Muscle layer of colon (tissue), 2 donors: Measurements from ENCODE around the gene TM9SF3.
"Not testable (repeated sequence)": the region's sequence is repeated elsewhere in the genome, so short reads cannot be mapped to it uniquely, and the experiment has no call there.

Experiments
- H3K27ac ChIP-seq: one replicate; pipeline ENCODE4 v1.7.0; 2013; ENCODE audit warnings: low read depth, mild to moderate bottlenecking, low read length, moderate library complexity
- H3K27me3 ChIP-seq, 2 donors: one replicate each; pipeline ENCODE4 v1.7.0; 2013; ENCODE audit warnings: low read length in 2 of 2, mild to moderate bottlenecking in 2 of 2; ENCODE audit not compliant: insufficient read depth in 2 of 2, control insufficient read depth in 1 of 2
- H3K36me3 ChIP-seq: one replicate; pipeline ENCODE4 v1.7.0; 2013; ENCODE audit warnings: mild to moderate bottlenecking, low read length; ENCODE audit not compliant: insufficient read depth
- H3K4me1 ChIP-seq: one replicate; pipeline ENCODE4 v1.7.0; 2013; ENCODE audit warnings: mild to moderate bottlenecking, low read length; ENCODE audit not compliant: insufficient read depth
- H3K4me3 ChIP-seq, 2 donors: one replicate each; pipeline ENCODE4 v1.7.0; 2013; ENCODE audit warnings: low read length in 2 of 2, low read depth in 1 of 2, mild to moderate bottlenecking in 1 of 2, moderate library complexity in 1 of 2
- H3K9ac ChIP-seq: one replicate; pipeline ENCODE4 v1.7.0; 2013; ENCODE audit warnings: low read length
- H3K9me3 ChIP-seq: one replicate; pipeline ENCODE4 v1.7.0; 2013; ENCODE audit warnings: mild to moderate bottlenecking, low read length
- donor health status: abdominal sarcoma.
- donor health status: Adenocarcinoma of cecum.

Gene TM9SF3

DNA sequence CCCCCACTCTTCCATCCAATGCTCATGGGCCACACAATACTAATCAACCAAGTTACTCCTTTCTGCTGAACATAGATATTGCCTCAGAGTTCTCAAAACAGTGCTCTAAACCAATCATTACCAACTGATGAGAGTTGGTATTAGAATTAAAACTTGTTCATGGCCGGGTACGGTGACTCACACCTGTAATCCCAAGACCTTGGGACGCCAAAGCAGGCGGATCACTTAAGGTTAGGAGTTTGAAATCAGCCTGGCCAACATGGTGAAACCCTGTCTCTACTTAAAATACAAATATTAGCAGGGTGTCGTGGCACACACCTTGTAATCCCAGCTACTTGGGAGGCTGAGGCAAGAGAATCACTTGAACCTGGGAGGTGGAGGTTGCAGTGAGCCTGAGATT, 8.2 kb downstream of the TM9SF3 start:
- Histone ChIP-seq H3K9ac (no peak overlapping the region), H3K36me3 (peaks cover 4% of the 10 kb centered on the region), H3K27ac (no peak overlapping the region), H3K4me3 (no peak overlapping the region), H3K9me3 (no peaks in the 10 kb centered on the region), H3K27me3 (no peaks in the 10 kb centered on the region), H3K4me1 (peaks cover 27% of the 10 kb centered on the region)

DNA sequence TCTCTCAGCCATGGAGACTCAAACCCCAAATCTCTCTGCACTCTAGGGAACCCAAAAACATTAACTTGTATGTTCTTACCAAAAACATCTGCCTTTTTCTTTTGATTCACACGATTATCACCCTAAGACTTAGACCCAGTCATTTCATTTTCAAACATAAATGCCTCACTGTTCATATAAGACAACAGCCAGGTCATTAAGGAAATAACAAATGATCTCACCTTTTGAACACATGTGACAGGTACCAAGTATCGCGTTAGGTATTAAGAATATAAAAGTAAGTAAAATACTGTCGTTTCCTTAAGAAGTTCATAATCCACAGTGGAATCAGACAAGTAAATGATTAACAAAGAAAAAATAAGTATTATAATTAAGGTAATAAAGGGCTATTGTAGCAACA, 8.8 kb downstream of the TM9SF3 start:
- peaks cover 27% of the 10 kb centered on the region for H3K4me1 ChIP-seq
- no peak overlapping the region for H3K27ac ChIP-seq
- no peaks in the 10 kb centered on the region for H3K27me3 ChIP-seq

DNA sequence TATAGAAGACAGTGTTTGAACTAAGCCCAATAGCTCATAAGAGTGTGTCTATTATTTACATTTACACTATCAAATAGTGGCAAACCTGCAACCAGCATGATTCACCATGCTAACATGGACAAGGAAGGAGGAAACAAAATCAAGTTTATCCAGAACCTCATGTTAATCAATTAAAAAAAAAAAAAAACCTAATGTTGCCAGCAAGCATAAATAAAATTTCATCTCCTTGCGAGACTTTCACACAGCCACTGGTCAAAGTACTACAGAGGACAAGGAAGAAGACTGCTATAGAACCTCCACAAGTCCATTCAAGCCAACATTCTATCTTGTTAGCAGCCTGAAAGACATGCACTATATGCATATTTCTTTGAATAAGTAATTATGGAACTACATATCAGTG, 9.7 kb downstream of the TM9SF3 start:
- no peak overlapping the region for H3K4me3 ChIP-seq
- H3K9ac ChIP-seq: no peak overlapping the region
- H3K9me3 ChIP-seq: no peaks in the 10 kb centered on the region
- H3K27me3 ChIP-seq: no peaks in the 10 kb centered on the region
- peaks cover 4% of the 10 kb centered on the region for H3K36me3 ChIP-seq
- H3K4me1 ChIP-seq: peaks cover 22% of the 10 kb centered on the region
- no peak overlapping the region for H3K27ac ChIP-seq

More for the DNA sequence above, 8.8 kb downstream of the TM9SF3 start:
- Histone ChIP-seq H3K36me3 (peaks cover 4% of the 10 kb centered on the region), H3K4me3 (no peak overlapping the region), H3K9me3 (no peaks in the 10 kb centered on the region), H3K9ac (no peak overlapping the region)

DNA sequence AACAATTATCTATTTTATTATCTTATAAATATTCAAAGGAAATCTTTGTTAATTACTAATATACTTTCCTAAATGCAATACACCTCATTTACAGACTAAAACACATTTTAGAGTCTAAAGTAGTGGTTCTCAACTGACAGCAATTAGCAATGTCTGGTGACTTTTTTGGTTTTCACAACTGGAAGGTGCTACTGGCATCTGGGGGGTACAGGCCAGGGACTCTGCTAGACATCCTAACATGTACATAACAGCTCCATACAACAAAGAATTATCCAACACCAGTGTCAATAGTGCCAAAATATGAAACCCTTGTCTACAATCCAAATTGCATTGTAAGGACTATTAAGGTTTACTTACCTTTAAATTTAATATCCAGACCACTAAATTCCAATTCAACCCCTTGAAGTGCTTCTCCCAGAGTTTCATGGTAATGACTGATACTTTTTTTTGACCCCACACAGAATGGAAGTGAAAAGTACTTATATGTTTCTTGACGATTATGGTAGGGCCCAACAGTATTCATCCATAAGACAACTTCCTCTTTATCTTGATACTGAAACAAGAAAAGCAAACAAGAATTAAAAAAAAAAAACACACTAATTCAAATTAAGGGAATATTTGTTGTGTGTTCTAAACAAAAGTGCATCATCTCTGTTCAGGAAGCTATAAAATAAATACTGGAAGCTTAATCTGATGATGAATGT, 10.4 kb downstream of the TM9SF3 start:
- Histone ChIP-seq H3K4me1 (peaks cover 17% of the 10 kb centered on the region), H3K9ac (no peak overlapping the region), H3K27me3 (no peaks in the 10 kb centered on the region), H3K27ac (no peak overlapping the region), H3K4me3 (no peak overlapping the region), H3K36me3 (peaks cover 4% of the 10 kb centered on the region), H3K9me3 (no peaks in the 10 kb centered on the region)

DNA sequence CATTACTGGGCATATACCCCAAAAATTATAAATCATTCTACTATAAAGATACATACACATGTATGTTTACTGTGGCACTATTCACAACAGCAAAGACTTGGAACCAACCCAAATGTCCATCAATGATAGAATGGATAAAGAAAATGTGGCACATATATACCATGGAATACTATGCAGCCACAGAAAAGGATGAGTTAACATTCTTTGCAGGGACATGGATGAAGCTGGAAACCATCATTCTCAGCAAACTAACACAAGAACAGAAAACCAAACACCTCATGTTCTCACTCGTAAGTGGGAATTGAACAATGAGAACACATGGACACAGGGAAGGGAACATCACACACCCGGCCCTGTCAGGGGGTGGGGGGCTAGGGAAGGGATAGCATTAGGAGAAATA, 12.2 kb downstream of the TM9SF3 start:
- not testable (repeated sequence) for H3K9ac ChIP-seq, H3K27ac ChIP-seq, H3K4me3 ChIP-seq, H3K9me3 ChIP-seq, H3K36me3 ChIP-seq, H3K27me3 ChIP-seq
- H3K4me1 ChIP-seq: peaks cover 14% of the 10 kb centered on the region

DNA sequence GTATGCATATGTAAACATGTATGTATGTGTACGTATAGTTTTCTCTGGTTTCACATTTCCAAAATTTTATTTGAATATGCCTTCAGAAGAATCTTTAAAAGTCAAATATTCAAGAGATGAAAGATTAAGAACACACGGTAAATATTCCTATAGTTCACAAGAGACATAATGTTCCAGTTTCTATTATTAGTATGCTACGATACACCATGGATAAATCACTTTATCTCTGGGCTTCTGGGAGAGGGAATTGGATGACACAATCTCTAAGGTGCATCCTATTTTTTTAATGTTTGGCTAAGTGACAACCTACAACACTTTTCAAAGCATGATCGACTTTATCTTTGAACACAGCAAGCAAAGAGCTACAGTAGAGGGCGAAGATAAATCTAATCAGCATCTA, 13.8 kb downstream of the TM9SF3 start:
- Histone ChIP-seq H3K36me3 (peaks cover 4% of the 10 kb centered on the region), H3K4me3 (no peak overlapping the region), H3K9me3 (no peaks in the 10 kb centered on the region), H3K9ac (no peak overlapping the region), H3K27ac (no peak overlapping the region), H3K4me1 (peaks cover 25% of the 10 kb centered on the region), H3K27me3 (no peaks in the 10 kb centered on the region)

DNA sequence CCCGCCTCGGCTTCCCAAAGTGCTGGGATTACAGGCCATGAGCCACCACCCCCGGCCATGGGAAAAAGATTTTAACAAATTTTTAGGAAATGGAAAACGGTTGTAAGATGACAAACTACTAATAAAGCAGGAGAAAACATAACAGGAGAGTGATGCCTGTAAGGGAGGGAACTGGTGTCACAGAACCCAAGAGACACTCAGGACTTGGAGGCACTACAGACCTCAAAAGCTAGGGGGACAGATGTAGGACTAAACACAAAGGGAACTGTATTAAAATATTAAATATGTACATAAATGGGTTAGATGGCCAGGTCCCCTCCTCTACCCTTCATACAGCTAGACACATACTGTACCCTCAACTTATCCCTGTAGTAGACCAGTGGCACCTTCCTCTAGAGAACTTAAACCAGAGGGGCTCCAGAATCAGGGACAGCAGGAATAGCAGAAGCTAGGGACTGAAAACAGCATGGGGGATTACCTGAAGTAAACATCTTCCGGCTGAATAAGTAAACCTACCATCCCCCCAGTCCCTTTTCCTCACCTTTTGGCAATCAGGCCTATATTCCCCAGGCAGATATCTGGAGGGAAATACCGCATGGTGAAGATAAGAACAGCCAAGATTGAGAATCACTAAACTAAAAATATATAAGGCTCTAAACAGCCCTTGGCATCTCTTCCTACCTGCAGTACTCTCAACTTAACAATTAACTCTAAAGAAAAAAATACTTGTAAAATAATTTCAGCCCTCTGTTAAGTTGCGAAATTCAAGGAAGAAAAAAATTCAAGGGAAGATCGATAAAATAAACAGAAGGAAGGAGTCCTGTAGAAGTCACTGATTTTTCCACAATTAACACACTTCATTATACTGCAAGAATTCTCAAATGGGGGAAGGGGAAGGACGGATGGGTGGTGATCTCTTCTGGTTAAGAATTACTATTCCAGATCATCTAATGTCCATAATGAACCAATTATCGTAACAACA, 15.5 kb downstream of the TM9SF3 start:
- Histone ChIP-seq H3K4me1 (peaks cover 26% of the 10 kb centered on the region), H3K36me3 (peaks cover 4% of the 10 kb centered on the region), H3K4me3 (no peak overlapping the region), H3K9ac (no peak overlapping the region), H3K27me3 (no peaks in the 10 kb centered on the region), H3K27ac (no peak overlapping the region), H3K9me3 (no peaks in the 10 kb centered on the region)

DNA sequence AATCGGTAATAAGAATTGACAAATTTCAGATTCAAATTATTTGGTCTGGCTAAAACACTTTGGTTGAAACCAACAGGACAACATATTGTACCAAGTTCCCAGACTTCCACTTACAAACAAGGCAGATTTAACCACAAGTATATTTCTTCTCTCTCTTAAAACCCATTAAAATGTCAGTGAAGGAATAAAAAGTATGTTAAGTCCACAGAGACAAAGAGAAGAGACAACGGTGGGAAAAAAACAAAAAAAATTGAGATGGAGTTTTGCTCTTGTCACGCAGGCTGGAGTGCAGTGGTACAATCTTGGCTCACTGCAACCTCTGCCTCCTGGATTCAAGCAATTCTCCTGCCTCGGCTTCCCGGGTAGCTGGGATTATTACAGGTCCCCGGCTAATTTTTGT, 16.3 kb downstream of the TM9SF3 start:
- no peak overlapping the region for H3K9ac ChIP-seq
- no peak overlapping the region for H3K4me3 ChIP-seq
- peaks cover under 1% of the 10 kb centered on the region for H3K36me3 ChIP-seq
- no peaks in the 10 kb centered on the region for H3K27me3 ChIP-seq
- H3K9me3 ChIP-seq: no peaks in the 10 kb centered on the region
- H3K27ac ChIP-seq: no peak overlapping the region
- H3K4me1 ChIP-seq: peaks cover 21% of the 10 kb centered on the region

DNA sequence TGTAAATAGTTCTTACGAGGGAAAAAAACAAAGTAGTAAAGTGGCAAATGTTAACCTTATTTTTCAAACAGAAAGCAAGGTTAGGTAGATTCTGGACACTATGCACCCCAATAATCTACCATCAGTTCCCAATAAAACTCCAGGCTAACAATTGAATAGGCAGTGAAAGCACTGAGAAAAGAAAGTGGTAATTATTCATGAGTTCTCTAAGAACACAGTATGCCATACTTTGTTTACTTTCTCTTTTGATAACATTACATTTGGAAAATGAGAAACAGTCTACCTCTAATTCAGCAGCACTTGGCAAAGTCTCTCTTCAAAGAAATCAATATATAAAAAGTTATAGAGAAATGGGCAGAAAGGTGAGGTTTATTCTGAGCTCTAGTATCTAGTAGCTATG, 18.4 kb downstream of the TM9SF3 start:
- H3K27me3 ChIP-seq: no peaks in the 10 kb centered on the region
- H3K4me1 ChIP-seq: peaks cover 20% of the 10 kb centered on the region
- H3K9ac ChIP-seq: no peak overlapping the region
- H3K9me3 ChIP-seq: no peaks in the 10 kb centered on the region
- no peak overlapping the region for H3K27ac ChIP-seq
- peaks cover 7% of the 10 kb centered on the region for H3K36me3 ChIP-seq
- no peak overlapping the region for H3K4me3 ChIP-seq

DNA sequence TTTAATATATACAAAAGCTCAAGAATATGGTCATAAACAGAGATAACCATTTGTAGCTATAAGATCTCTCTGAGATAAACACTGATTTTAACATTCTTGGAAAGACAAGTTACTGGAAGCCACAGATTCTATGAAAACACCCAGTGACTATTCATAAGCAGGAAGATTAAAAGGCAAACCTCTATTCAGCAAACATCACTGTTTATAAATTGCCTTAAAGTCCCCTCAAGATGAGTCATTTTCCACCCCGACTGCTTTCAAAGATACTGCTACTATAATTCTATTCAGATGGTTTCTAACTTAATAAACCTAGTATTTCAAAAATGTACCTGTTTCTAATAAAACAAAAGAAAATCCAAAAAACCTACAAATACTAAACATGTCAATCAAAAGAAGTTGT, 21.0 kb downstream of the TM9SF3 start:
- Histone ChIP-seq H3K27ac (no peak overlapping the region), H3K4me1 (peaks cover 12% of the 10 kb centered on the region), H3K36me3 (peaks cover 7% of the 10 kb centered on the region), H3K4me3 (no peak overlapping the region), H3K9me3 (no peaks in the 10 kb centered on the region), H3K9ac (no peak overlapping the region), H3K27me3 (no peaks in the 10 kb centered on the region)

DNA sequence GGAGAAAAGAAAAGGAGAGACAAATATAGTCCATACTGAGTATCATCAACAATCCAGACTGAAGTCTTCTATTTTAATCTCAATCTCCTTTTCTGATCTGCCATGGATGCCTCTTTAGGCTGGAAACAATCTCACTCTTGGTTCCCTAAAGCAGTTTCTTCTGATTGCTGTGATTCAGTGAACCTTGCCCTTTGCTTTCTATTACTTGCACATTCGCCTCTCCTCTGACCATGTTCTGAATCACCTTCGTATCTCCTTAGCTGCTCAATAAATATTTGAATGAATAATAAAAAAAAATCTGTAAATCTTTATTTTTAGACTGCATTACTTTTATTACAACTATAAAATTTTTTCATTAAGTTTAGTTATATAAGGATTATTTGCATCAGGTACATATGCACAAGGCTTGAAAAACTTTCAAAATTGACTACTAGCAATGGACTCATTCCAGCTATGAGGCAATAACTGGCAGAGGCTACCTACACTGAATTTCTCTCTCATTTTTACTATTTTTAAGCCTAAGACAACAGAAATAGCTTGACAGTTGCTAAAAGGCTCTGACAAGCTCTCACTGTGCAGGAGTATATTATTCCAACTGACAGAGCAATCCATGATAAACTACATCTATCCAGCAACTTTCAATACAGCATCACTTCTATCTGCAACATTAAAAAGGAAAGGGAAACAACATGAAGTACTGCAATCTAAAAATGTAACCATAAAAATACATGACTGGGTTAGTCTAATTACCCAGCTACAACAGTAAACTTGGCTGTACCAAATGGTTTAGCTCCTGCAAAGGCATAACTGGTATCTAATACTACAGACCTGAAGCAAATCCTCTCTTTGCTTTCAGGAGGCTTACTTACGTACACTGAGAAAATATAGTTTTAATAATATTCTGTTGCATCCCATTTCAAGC, 25.6 kb downstream of the TM9SF3 start:
- no peaks in the 10 kb centered on the region for H3K27me3 ChIP-seq
- peaks cover 27% of the 10 kb centered on the region for H3K36me3 ChIP-seq
- no peaks in the 10 kb centered on the region for H3K9me3 ChIP-seq
- H3K27ac ChIP-seq: no peak overlapping the region
- H3K4me3 ChIP-seq: no peak overlapping the region
- no peaks in the 10 kb centered on the region for H3K4me1 ChIP-seq
- no peak overlapping the region for H3K9ac ChIP-seq
